ENCODE results near the gene MEP1A.

GRCh38 chr6:46784535-46784934 lies 8.7 kb upstream of the MEP1A start:
- TF ChIP-seq CTCF (IDR thresholded peaks at IDR 0.05), result no peak
- TF ChIP-seq POLR2A (IDR thresholded peaks at IDR 0.05), result no peak
- TF ChIP-seq POLR2AphosphoS5 (IDR thresholded peaks at IDR 0.05), result no peak

Data from prostate gland (tissue), 2 donors.